ENCODE measurements around the gene ZNRD2.

Gene ZNRD2

DNA sequence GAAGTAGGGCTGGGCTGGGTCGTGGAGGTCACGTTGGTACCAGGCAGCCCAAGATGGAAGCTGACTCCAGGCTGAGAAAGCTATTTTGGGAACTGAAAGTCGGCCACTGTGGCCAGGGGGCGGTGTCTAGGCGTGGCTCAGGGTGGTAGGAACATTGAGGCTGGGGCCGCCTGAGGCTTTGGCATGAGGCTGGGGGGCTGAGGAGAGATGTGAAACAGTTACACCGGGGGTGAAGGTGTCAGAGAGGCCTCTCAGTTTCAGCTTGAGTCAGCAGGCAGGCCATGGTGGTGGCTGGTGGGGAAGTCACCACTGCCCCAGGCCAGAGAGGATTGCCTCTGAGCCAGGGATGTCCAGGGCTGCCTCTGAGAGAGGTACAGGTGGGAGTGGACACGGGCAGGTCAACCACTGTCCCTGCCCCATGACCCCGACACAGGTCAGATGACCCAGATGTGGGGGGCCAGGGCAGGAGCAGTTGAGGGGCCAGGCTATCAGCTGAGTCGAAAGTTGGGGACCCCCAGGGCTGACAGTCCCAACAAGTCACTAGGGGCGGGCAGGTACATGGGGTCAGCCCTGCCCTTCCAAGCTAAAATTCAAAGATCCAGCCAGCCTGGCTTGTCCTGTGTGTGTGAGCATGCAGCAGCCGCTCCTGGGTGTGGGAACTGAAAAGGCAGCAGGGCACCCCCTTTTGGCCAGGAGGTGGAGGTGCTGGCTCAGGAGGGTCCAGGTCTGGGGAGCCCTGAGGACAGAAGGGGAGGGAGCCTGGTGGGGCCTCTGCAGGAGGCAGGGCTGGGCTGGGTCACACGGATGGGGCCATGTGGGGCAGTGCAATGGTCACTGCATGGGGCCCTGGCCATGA, 18.1 kb downstream of the ZNRD2 start:
- DNase-seq (ENCODE audit: low spot score): peak; percentile 78

DNA sequence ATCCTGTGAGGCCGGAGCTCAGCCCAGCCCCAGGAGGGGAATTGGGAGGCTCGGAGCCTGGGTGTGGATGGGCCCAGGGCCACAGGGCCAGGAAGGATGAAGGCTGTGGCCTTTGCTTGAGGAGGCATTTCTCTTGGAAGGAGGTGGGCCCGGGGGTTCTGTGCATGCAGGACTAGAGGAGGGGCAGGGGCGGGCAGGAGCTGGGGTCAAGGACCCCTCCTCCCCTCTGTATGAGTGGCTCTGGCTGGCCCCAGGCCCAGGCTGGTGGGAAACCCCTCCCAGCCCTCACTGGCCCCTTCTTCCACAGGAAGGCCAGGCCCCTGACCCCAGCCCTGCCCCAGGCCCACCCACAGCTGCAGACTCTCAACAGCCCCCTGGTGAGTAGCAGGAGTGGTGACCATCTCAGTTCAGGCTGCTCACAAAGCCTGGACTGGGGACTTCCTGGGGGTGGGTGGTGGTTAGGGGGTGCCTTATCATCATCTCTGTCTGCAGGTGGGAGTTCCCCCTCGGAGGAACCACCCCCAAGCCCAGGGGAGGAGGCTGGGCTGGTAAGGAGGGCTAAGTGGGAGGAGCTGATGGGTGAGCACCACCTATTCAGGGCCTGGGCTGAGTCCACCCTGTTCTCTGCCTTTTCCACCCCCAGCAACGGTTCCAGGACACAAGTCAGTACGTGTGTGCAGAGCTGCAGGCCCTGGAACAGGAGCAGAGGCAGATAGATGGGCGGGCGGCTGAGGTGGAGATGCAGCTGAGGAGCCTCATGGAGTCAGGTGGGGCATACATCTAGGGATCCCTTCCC, 19.4 kb downstream of the ZNRD2 start:
- peak; percentile 29 for DNase-seq (ENCODE audit: low spot score)

DNA sequence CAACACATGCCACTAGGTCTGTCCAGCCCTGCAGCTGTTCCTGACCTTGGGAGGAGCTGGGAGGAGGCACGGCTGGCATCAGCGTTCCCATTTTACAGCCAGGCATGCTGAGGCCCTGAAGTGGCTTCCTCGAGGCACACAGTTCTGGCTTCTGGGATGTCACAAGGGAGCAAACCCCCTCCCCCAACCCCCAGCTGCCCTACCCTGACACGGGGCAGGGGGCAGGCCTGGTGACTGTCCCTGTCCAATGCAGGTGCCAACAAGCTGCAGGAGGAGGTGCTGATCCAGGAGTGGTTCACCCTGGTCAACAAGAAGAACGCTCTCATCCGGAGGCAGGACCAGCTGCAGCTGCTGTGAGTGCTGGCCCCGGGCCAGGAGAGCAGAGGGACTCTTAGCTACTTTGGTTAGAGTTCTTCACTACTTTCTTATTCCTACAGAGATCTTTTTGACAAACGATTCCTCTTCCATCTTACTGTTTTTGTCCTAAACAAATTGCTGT, 20.0 kb downstream of the ZNRD2 start:
- DNase-seq (ENCODE audit: low spot score): no peak

DNA sequence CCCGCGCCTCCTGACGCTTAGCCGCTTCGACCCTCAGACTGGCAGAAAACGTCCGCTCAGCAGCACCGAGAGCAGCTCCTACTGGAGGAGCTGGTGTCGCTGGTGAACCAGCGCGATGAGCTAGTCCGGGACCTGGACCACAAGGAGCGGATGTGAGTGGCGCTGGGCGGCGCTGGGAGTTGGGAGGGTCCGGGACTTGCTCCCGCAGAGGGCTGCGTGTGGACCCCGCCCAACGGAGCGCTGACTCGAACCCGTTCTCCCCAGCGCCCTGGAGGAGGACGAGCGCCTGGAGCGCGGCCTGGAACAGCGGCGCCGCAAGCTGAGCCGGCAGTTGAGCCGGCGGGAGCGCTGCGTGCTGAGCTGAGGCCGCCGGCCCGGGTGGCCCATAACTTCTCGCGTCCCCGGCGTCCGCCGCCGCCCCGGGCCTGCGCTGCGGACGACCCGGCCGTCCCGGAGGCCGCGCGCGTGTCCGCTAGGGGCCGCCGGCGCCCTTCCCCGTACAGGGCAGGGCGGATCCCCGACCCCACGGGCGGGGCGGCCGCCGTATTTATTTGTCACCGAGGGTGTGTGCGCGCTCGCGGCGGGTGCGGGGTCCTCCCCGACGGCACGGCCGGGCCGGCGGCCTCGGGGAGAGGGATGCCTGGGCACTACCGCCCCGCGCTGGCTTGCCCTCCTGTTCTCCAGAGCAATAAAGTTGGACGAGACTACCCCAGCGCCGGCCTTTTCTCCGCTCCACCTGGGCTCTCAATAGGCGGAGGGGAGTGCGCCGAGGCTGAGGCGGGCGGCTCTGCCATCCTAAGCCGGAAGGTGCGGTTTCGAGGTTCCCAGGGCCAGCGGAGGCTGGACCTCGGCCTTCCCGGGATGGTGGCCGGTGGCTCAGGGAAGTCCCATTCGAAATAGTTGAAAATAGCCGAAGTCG, 21.9 kb downstream of the ZNRD2 start:
- DNase-seq (ENCODE audit: low spot score): no peak

DNA sequence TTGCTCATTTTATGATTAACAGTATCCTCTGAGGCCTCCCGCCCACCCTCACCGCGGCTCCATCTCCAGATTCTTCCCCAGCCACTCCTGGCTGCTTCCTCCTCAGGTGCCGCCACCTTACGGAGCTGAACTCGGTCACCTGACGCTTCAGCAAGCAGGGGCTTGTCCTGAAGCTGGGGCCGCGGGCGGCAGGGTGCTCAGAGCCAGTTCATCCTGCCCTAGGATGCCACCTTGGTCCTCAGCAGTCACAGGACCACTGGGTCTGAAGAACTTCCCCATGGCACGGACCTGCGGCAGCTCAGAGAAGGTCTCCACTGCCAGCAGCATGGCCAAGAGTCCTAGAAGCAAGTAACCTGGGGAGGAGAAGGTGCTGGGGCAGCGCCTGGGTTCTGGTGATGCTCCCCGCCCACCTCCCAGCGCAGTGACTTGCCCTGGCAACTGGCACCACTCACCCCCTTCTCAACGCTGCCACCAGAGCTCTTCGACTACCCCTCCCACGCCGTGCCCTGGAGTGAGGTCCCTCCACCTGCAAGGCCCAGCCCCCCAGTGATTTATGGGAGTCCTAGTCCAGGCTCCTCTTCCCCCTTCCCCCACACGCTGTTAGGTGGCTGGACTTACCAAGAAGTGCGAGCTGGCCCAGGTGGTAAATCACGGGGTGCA, 22.7 kb downstream of the ZNRD2 start:
- DNase-seq (ENCODE audit: low spot score): no peak

DNA sequence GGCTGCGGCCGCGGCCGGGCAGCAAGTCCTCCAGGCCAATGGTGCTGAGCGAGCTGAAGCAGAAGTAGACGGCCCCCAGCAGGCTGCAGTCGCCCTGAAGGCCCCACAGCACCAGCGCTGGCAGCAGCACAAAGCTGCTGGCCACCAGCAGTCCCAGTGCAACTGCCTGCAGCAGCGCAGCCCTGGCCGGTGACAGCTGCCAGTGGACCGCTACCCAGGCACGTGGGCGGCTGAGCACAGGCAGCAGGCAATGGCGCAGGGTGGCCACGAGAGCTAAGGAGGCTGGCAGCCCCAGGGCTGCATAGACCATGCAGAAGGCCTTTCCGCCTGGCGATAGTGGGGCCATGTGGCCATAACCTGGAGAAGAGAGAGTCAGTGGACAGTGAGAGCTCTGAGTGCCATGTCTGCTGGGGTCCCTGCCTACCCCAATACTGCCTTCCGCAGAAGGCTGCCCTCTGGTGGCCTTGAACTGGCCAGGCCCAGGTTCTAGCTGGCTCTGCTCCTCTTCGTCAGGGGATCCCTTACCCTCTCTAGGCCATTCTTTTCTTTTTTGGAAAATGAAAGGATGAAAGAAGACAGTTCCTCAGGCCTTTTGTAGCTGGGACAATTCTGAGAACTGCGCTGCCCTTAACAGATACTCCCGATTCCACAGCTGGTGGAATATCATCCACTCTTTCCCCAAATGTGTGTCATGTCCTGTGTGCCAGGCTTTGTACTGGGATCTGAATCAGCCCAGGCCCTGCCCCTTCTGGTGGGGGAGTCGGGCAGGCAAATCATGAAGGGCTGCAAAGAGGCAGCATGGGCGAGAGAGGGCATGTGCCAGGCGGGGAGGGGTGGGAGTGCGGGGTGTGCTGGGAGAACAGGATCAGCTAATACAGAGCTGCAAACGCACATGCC, 23.5 kb downstream of the ZNRD2 start:
- DNase-seq (ENCODE audit: low spot score): peak; percentile 50

DNA sequence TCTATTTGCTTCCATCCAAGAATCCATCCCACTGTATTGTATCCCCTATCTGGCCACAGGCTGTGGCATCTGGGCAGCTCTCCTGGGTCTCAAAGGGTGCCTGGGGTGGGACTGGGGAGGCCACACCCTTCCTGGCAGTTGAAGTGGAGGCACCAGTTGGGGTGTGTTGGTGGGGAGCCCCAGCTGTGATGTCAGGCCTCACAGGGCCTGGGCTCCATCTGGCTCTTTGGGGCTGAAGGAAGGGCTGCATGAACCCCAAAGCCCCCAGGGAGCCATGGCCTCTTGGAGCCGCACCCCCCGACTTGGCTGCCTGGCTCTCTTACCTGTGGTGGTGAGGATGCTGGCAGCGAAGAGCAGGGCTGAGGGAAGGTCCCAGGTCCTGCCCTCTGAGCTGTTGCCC, 24.9 kb downstream of the ZNRD2 start:
- no peak for DNase-seq (ENCODE audit: low spot score)

DNA sequence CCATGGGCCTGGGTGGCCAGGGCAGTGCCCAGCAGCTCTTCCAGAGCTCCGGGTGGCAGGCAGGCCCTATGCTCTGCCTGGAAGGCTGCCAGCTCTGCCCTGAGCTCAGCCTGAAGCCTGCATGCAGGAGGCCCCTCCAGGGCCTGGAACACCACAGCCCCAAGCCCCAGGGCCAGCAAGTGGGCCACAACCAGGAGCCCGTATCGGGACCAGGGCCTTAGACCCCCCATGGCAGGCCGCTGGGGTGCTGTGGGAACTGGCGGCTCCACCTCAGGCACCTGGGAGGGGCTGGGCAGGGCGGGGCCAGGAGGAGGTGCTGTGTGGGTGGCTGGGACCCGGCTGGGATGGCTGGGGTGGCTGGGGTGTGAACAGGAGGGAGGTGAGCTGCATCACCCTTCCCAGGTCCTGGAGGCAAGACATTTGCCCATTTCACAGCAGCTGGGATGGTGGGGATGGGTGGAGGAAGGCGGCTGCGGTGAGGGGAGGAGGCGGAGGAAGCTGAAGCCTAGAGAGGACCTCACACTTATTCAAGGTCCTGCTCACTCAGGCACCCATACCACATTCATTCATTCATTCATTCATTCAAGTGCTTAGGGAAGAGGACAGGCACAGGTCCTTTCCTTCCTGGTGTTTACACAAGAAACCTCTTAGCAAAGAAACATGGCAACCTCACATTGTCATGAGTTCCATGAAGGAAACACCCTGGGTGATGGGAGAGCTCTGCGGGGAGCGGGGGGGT, 25.4 kb downstream of the ZNRD2 start, which contains the start of gene KCNK7:
KCNK7 (minus strand) TSS at position 258 of the 739 bp plus-strand sequence; CDS start at position 230, 28 bp downstream.
- DNase-seq (ENCODE audit: low spot score): no peak

DNA sequence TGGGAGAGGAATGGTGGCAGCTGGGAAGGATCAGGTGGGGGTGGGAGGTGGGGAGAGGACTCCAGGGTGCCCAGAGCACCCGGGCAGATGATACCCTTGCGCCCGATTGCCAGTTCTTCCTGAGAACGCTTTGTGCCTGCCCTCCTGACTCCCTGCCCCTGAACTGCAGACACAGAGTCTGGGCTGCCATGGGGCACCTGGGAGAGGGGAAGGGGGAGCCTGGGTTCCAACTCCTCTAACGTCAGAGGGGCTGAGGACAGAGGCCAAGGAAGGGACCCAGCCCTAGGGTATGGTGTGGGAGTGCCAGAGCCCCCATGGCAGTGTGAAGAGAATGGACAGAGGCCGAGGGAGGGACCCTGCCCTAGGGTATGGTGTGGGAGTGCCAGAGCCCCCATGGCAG, 26.2 kb downstream of the ZNRD2 start:
- DNase-seq (ENCODE audit: low spot score): no peak

DNA sequence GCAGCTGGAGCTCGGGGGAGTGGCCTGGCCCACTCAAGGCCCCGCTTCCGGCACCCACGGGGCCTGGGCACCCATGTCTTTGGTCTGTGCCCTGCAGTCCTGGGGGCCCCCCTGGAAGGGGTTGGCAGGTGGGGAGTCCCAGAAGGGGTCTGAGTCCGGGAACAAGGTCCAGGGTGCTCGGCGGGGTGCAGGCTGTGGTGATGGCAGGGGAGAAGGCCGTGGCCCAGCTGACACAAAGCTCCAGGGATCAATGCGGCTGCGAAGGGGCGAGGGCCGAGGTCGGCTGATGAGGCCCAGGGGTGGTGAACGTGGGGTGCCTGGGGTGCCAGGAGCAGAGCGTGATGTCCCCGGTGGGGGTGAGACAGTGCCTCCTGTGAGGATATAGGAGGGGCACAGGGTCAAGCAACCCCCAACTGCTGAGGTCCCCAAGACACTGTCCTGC, 28.0 kb downstream of the ZNRD2 start:
- no peak for DNase-seq (ENCODE audit: low spot score)

DNA sequence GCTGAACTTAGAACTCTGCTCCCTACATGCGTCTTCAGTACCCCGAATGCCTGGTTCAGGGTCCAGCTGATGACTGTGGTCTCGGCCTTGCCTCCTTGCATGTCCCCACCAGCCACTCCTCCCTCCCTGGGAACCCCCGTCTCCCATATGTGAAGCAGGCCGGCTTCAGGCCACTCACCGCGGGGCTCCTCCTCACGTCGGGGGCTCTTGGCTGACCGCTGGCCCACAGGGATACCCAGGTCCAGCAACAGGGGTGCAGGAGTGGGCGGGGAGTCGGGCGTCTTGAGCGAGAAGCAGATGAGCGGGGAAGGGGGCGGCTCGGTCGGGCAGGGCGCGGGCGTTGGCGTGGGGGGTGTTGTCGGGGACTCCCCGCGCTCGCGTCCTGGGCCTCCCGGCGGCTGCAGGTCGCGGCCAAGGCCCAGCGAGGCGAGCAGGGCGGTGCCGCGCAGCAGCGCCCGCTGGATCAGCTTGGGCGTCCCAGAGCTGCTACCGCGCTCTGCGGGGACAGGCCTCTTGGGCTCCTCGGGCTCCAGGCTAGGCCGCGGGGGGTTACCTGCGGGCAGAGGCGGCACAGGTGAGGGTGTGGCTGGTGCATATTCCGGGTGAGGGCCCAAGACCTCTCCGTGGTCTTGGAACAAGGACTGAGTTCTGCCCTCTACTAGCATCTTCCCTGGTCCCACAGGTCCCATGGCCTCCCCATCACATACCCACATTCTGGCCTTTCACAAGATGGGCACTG, 29.1 kb downstream of the ZNRD2 start:
- DNase-seq (ENCODE audit: low spot score): no peak

DNA sequence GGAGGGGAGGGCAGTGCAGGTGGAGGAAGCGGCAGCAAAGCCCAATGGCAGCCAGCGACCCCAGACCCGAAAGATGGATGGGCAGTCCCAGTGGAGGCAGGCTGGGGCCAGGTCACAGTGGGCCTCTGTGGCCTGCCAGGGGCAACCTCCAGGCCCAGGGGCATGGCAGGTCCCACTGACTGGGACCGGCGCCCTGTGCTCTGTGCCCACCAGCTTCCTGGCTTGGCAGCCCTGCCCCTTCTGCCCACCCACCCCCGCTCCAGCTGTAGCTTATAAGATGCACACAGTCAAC, 29.6 kb downstream of the ZNRD2 start:
- no peak for DNase-seq (ENCODE audit: low spot score)

DNA sequence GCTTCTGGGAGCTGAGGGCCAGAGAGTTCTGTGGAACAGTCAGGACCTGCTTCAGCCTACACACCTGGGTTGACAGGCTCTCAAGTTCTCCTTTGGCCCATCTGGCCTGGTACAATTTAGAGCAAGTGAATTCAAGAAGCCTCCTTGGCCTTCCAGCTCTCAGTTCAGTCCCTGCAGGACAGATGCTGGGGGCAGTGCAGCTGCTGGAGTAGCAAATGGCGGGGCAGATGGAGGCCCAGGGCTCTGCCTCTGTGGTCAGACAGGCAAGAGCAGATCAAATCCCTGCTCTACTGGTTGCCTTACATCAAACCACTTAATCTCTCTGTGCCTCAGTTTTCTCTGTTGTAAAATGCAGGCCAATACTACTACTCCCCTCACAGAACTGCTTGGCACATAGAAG, 34.0 kb downstream of the ZNRD2 start:
- no peak for DNase-seq (ENCODE audit: low spot score)

DNA sequence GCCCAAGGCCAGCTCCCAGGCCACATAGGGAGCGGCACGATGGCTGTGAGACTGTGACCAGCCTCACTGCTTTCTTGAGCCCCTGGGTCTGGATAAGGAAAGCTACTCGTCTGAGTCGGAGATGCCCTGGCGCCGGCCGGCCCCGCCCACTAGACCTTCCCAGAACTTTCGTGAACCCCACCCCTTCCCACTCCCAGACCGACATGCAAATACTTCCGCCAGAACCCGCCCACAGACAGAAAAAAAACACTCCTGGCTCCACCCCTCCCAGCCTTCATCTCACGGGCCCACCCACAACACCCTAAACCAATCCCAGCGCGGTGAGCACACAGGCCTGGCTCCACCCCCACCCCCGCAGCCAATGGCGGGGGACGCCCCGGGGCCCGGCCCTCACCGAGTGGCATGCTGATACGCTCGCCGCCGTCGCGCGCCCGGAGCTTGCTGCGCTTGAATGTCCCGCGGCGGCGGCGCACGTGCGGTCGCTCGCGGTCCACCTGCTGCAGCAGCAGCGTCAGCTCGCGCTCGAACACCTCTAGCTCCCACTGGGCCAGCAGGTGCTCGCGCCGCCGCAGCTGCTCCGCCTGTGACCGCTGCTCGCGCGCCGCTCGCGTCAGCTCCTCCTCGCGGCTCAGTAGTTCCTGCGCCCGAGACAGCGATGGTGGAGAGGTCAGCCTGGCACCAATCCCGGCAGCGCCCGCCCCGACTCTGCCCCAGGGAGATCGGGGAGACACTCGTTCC, 36.8 kb downstream of the ZNRD2 start:
- no peak for DNase-seq (ENCODE audit: low spot score)

DNA sequence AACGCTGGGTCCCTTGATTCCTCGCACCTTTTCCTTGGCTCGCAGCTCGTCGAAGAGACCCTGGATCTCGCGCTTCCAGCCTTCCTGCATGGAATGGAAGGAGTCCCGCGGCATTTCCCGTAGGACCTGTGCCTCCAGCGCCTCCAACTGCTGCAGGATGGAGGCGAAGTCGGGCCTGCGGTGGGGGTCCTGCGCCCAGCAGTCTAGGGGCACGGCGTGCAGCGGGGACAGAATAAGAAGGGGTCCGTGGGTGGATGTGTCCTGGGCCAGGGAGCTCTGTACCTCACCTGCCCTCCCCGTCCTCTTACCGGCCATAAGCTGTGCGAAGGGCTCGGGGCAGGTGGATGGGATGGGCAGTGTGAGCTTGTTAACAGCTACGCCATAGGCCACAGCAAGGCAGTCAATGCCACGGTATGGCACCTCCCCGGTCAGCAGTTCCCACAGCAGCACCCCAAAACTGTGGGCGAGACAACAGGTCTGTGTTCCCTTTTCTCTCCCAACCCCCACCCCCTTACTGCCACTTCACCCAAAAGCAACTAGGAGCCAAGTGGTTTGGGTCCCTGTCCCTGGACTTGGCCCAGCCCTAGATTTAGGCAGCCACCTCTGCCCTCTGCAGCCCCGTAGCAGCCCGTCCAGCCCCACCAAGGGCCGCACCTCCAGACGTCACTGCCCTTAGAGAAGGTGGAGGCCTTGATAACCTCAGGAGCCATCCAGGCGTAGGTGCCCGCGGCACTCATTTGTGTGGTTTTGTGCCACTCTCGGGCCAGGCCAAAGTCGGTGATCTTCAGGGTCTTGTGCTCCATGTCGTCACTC, 37.5 kb downstream of the ZNRD2 start:
- no peak for DNase-seq (ENCODE audit: low spot score)

DNA sequence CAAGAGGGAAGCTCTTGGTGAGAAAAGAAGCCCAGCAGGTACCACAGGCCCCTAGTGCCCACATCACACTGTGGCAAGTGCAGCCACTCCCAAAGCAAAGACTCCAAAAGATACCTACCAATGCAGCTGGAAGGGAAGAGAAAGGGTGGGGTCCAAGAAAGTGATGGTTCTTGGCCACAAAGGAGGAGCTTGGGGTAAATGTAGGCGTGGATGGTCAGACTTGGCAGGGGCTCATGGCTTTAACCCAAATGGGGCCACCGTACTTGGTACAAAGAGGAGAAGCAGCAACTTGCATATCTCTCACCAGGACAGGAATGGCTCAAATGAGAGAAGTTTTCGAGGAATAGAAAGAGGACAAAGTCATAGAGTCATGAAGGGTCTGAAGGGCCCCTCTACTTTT, 39.0 kb downstream of the ZNRD2 start:
- DNase-seq (ENCODE audit: low spot score): no peak

DNA sequence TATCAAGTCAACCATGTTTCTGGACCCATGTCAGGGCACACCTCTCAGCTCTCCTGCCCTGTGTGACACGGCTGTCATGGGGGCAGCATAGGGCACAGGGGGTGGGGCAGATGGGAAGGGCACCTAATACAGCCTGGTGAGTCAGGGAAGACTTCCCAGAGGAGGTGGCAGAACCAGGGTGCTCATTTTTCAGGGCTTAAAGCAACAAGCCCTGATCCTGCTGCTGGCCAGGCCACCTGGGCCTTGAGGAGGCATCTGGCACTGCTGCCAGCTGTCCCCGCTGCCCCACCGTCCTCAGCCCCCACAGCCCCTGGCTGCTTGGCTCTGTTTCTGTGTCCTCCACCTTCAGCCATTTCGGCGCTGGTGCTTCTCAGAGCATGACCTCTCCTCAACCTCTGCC, 39.4 kb downstream of the ZNRD2 start:
- no peak for DNase-seq (ENCODE audit: low spot score)

DNA sequence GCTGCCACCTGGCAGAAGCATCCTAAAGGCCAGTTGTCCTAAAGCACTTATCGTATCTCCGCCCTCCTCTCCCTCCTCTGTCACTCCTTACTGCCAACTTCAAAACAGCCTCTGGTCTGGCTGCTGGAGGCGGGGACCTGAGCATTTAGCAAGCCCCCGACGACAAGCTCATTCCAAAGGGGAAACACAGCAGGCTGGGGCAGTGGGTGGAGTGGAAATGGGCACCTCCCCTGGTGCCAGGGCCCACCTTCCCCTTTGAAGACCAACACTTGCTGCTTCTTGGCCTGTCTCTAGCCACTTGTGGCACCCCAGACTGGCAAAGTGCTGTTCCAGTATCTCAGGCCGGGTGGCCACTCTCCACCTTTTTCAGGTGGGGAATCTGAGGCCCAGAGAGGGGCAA, 40.1 kb downstream of the ZNRD2 start:
- DNase-seq (ENCODE audit: low spot score): no peak
